Thyroid gland (tissue), 4 donors: ENCODE measurements around the gene AVPI1.

Experiments
- CTCF ChIP-seq, 6 experiments: fragments of 200-600 bp in 3 of 6; fragments of 450-650 bp in 3 of 6; sonication (generic) in 3 of 6; IDR thresholded peaks; one replicate each; pipeline ENCODE4 v1.5.1; 2016 to 2019; ENCODE audit warnings: antibody characterized with exemption in 6 of 6, mild to moderate bottlenecking in 2 of 6, inconsistent platforms in 1 of 6, moderate library complexity in 1 of 6
- POLR2A ChIP-seq, 2 donors: fragments of 450-650 bp; IDR thresholded peaks; one replicate each; pipeline ENCODE4 v1.6.1; 2017; ENCODE audit warnings: antibody characterized with exemption in 2 of 2, mild to moderate bottlenecking in 2 of 2, moderate library complexity in 1 of 2

- TF ChIP-seq CTCF (IDR thresholded peaks at IDR 0.05) (no peak), POLR2A (IDR thresholded peaks at IDR 0.05) (no peak)
These were observed 39.7 kb upstream of the AVPI1 start for GRCh38 chr10:97726636-97727178.
